Measurements from ENCODE around the gene GABRR2.

DNA sequence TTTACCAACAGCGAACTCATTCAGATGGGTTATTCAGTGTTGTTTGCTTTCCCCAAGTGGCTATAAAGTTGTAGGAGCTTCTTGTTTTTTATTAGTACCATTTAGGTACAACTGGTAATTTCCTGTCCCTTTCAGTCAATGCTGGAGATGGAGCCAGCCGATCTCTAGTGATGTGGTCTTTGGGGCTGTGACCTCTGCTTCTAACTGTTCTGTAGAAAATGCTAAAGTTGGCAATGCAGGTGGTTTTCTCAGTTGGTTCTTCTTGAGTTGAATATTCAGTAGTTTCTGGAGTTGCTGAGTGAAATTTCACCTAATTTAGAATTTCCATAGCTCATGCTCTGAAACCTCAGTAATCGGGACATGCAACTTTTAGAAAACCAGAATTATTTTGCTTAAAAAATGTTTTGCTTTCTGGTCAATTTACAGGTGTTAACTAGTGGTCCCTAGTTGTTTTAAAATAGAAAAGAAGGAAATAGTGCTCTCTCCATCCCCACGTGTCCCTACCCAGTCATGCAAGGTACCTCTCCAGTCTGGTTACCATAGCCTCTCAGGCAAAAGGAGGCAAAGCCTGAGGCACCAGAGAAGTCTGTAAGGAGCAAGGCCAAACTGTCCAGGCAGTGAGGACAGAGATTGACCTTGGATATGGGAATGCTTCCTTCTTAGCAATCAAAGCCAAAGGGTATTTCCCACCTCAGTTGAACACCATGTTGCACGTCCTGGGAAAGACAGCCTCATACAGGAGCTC is 70.7 kb downstream of the GABRR2 start:
- no peak for TF ChIP-seq CTCF (IDR thresholded peaks at IDR 0.05; ENCODE audit: poor library complexity, severe bottlenecking)
- TF ChIP-seq EP300 (conservative IDR thresholded peaks at IDR 0.05; ENCODE audit: poor library complexity, severe bottlenecking) = no peak
- TF ChIP-seq, protein P1, sequence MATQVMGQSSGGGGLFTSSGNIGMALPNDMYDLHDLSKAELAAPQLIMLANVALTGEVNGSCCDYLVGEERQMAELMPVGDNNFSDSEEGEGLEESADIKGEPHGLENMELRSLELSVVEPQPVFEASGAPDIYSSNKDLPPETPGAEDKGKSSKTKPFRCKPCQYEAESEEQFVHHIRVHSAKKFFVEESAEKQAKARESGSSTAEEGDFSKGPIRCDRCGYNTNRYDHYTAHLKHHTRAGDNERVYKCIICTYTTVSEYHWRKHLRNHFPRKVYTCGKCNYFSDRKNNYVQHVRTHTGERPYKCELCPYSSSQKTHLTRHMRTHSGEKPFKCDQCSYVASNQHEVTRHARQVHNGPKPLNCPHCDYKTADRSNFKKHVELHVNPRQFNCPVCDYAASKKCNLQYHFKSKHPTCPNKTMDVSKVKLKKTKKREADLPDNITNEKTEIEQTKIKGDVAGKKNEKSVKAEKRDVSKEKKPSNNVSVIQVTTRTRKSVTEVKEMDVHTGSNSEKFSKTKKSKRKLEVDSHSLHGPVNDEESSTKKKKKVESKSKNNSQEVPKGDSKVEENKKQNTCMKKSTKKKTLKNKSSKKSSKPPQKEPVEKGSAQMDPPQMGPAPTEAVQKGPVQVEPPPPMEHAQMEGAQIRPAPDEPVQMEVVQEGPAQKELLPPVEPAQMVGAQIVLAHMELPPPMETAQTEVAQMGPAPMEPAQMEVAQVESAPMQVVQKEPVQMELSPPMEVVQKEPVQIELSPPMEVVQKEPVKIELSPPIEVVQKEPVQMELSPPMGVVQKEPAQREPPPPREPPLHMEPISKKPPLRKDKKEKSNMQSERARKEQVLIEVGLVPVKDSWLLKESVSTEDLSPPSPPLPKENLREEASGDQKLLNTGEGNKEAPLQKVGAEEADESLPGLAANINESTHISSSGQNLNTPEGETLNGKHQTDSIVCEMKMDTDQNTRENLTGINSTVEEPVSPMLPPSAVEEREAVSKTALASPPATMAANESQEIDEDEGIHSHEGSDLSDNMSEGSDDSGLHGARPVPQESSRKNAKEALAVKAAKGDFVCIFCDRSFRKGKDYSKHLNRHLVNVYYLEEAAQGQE (IDR thresholded peaks at IDR 0.05; ENCODE audit: borderline replicate concordance) = no peak
- TF ChIP-seq EZH2 (IDR thresholded peaks at IDR 0.05; ENCODE audit: borderline replicate concordance, insufficient read depth, low read length, poor library complexity, severe bottlenecking) = no peak
- no peak for TF ChIP-seq SMC3 (conservative IDR thresholded peaks at IDR 0.05; ENCODE audit: poor library complexity)
- no peak for TF ChIP-seq POLR2AphosphoS5 (IDR thresholded peaks at IDR 0.05)
- no peak for TF ChIP-seq TAF1 (IDR thresholded peaks at IDR 0.05; ENCODE audit: low read depth)
- no peak for TF ChIP-seq RAD21 (conservative IDR thresholded peaks at IDR 0.05)
